ENCODE data around the gene CHRNB1. TPM values are rescaled to one million over a fixed set of nuclear protein-coding genes. Genes with fewer than 3 reads are reported as not detected.

CHRNB1 gene
- total and polyA plus RNA-seq, 10 of the 15 experiments (the other 5 are each of a cell fraction or from before 2014, with no cell fraction given) = 5.8 to 14.8 (median 11.3) TPM

DNA sequence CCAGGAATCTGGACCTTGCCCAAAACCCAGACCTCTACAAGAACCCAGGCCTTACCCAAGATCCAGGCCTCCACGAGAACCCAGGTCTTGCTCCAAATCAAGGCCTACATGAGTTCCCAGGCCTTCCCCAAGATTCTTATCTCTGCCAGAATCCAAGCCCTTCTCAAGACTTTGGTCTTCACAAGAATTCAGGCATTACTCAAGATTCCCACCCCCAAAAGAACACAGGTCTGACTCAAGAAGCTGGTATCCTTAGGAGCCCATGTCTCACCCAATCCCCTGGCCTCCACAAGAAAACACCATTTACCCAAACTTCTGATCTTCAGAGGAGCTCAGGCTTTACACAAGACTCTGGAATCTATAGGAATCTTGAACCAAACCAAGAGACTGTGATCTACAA lies 13.6 kb upstream of the CHRNB1 start:
- H4K20me1 ChIP-seq (ENCODE audit: control insufficient read depth, insufficient read depth) = no peaks in the 10 kb centered on the region
- DNase-seq (ENCODE audit: low read depth, low spot score) (no peak), ATAC-seq (no peak), FAIRE-seq (no peak)
- ChIA-PET POLR2A (interaction anchor here (0.5 kb wide), 1 partner anchor 21 kb away, joined by 4 read pairs; no protein-coding TSS in a partner anchor), SMC1A (ENCODE audit: uncharacterized antibody, unreplicated experiment) (no interaction called here), CTCF (interaction anchor here (0.6 kb wide), 1 partner anchor 16 kb away, joined by 3 read pairs; no protein-coding TSS in a partner anchor), RAD21 (ENCODE audit: unreplicated experiment) (no interaction called here)
- no peak overlapping the region for H3K4me2 ChIP-seq (ENCODE audit: control insufficient read depth, insufficient read depth)
- H3K27me3 ChIP-seq (replicated peaks in 1 of 2; ENCODE audit: control insufficient read depth in 2 of 2, insufficient read depth in 2 of 2, low read length in 1 of 2) = no peaks in the 10 kb centered on the region
- 0% methylated on average over 1 of the region's 1 CpG for WGBS (ENCODE audit: insufficient coverage, insufficient replicate concordance, low lambda C conversion rate, missing lambda C conversion rate)
- no peak overlapping the region for H3K27ac ChIP-seq (ENCODE audit: control insufficient read depth, insufficient read depth)
- in situ Hi-C loops (cut with MboI) = no loop called here
- TF ChIP-seq HDAC2 (IDR thresholded peaks at IDR 0.05) (no peak), NR2C1 (IDR thresholded peaks at IDR 0.05) (no peak), SMC3 (IDR thresholded peaks at IDR 0.05; ENCODE audit: borderline replicate concordance, low read length) (no peak), SPI1 (IDR thresholded peaks at IDR 0.05; ENCODE audit: borderline replicate concordance, insufficient read depth, low read depth, low read length) (no peak), ZSCAN29 (IDR thresholded peaks at IDR 0.05) (no peak), NFIC (IDR thresholded peaks at IDR 0.05; ENCODE audit: low read depth, low read length) (no peak), FOS (IDR thresholded peaks at IDR 0.05; ENCODE audit: borderline replicate concordance, extremely low read depth, insufficient read length) (no peak), ZNF384 (IDR thresholded peaks at IDR 0.05; ENCODE audit: borderline replicate concordance, low read depth, low read length) (no peak), ESRRA (IDR thresholded peaks at IDR 0.05; ENCODE audit: low read length) (no peak), CBFB (IDR thresholded peaks at IDR 0.05; ENCODE audit: low read depth) (no peak)
- TF ChIP-seq, protein P1, sequence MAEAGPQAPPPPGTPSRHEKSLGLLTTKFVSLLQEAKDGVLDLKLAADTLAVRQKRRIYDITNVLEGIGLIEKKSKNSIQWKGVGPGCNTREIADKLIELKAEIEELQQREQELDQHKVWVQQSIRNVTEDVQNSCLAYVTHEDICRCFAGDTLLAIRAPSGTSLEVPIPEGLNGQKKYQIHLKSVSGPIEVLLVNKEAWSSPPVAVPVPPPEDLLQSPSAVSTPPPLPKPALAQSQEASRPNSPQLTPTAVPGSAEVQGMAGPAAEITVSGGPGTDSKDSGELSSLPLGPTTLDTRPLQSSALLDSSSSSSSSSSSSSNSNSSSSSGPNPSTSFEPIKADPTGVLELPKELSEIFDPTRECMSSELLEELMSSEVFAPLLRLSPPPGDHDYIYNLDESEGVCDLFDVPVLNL (IDR thresholded peaks at IDR 0.05; ENCODE audit: low read depth, low read length) = no peak
- TF ChIP-seq, protein P2, sequence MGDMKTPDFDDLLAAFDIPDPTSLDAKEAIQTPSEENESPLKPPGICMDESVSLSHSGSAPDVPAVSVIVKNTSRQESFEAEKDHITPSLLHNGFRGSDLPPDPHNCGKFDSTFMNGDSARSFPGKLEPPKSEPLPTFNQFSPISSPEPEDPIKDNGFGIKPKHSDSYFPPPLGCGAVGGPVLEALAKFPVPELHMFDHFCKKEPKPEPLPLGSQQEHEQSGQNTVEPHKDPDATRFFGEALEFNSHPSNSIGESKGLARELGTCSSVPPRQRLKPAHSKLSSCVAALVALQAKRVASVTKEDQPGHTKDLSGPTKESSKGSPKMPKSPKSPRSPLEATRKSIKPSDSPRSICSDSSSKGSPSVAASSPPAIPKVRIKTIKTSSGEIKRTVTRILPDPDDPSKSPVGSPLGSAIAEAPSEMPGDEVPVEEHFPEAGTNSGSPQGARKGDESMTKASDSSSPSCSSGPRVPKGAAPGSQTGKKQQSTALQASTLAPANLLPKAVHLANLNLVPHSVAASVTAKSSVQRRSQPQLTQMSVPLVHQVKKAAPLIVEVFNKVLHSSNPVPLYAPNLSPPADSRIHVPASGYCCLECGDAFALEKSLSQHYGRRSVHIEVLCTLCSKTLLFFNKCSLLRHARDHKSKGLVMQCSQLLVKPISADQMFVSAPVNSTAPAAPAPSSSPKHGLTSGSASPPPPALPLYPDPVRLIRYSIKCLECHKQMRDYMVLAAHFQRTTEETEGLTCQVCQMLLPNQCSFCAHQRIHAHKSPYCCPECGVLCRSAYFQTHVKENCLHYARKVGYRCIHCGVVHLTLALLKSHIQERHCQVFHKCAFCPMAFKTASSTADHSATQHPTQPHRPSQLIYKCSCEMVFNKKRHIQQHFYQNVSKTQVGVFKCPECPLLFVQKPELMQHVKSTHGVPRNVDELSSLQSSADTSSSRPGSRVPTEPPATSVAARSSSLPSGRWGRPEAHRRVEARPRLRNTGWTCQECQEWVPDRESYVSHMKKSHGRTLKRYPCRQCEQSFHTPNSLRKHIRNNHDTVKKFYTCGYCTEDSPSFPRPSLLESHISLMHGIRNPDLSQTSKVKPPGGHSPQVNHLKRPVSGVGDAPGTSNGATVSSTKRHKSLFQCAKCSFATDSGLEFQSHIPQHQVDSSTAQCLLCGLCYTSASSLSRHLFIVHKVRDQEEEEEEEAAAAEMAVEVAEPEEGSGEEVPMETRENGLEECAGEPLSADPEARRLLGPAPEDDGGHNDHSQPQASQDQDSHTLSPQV (IDR thresholded peaks at IDR 0.05) = no peak
- TF ChIP-seq, protein P3, sequence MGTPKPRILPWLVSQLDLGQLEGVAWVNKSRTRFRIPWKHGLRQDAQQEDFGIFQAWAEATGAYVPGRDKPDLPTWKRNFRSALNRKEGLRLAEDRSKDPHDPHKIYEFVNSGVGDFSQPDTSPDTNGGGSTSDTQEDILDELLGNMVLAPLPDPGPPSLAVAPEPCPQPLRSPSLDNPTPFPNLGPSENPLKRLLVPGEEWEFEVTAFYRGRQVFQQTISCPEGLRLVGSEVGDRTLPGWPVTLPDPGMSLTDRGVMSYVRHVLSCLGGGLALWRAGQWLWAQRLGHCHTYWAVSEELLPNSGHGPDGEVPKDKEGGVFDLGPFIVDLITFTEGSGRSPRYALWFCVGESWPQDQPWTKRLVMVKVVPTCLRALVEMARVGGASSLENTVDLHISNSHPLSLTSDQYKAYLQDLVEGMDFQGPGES (IDR thresholded peaks at IDR 0.05) = no peak
- TF ChIP-seq, protein P4, sequence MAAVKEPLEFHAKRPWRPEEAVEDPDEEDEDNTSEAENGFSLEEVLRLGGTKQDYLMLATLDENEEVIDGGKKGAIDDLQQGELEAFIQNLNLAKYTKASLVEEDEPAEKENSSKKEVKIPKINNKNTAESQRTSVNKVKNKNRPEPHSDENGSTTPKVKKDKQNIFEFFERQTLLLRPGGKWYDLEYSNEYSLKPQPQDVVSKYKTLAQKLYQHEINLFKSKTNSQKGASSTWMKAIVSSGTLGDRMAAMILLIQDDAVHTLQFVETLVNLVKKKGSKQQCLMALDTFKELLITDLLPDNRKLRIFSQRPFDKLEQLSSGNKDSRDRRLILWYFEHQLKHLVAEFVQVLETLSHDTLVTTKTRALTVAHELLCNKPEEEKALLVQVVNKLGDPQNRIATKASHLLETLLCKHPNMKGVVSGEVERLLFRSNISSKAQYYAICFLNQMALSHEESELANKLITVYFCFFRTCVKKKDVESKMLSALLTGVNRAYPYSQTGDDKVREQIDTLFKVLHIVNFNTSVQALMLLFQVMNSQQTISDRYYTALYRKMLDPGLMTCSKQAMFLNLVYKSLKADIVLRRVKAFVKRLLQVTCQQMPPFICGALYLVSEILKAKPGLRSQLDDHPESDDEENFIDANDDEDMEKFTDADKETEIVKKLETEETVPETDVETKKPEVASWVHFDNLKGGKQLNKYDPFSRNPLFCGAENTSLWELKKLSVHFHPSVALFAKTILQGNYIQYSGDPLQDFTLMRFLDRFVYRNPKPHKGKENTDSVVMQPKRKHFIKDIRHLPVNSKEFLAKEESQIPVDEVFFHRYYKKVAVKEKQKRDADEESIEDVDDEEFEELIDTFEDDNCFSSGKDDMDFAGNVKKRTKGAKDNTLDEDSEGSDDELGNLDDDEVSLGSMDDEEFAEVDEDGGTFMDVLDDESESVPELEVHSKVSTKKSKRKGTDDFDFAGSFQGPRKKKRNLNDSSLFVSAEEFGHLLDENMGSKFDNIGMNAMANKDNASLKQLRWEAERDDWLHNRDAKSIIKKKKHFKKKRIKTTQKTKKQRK (IDR thresholded peaks at IDR 0.05; ENCODE audit: low read depth, low read length) = no peak
- BruUV-seq (replicated peaks) = no TSS peak
- H3K9ac ChIP-seq (ENCODE audit: control insufficient read depth, insufficient read depth, low read length) = no peak overlapping the region
- H2AFZ ChIP-seq (ENCODE audit: control insufficient read depth, low read depth, low read length) = no peak overlapping the region
- H3K36me3 ChIP-seq (ENCODE audit: control insufficient read depth in 2 of 2, insufficient read depth in 2 of 2, low read length in 1 of 2) = no peaks in the 10 kb centered on the region
- no peak overlapping the region for H3K4me3 ChIP-seq
- H3K9me3 ChIP-seq (replicated peaks; ENCODE audit: control insufficient read depth, insufficient read depth, low read length) = no peaks in the 10 kb centered on the region
- H3K79me2 ChIP-seq (ENCODE audit: control insufficient read depth, insufficient read depth, low read length) = peaks cover 2% of the 10 kb centered on the region; the same call in 1 of the 2 replicates
- intact Hi-C loops (cut with micrococcal nuclease; ENCODE audit: unreplicated experiment) = loop anchor here (10.0 kb wide), 1 partner anchor 386 kb away; the partner anchor contains the start of gene SLC16A11
- H3K4me1 ChIP-seq (ENCODE audit: control insufficient read depth, insufficient read depth, low read length) = peaks cover 2% of the 10 kb centered on the region

Measured in GM12878 (cell line).